ENCODE measurements around the gene CLDN7.
A peak's percentile ranks its signal among the peaks of the same experiment; 100 is the strongest.

The CLDN7 gene

DNA sequence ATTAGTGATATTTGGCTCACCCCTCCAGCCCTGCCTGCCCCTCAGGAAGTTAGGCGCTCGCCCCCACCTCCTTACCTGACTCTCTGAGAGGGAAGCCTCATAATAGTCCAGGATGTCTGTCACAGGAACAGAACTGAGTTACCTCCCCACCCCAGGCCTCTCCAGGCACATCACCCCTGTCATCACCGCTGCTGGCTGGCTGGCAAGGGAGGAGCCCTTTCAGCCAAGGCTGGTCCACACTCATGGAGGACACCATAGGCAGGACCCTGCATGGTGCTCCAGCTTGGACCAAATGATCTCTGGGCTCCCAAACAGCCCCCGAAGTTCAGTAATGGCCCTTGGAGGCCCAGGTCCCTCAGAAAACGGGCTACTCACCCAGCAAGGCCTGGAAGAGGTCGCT, 44.1 kb downstream of the CLDN7 start:
- DNase-seq: no peak

DNA sequence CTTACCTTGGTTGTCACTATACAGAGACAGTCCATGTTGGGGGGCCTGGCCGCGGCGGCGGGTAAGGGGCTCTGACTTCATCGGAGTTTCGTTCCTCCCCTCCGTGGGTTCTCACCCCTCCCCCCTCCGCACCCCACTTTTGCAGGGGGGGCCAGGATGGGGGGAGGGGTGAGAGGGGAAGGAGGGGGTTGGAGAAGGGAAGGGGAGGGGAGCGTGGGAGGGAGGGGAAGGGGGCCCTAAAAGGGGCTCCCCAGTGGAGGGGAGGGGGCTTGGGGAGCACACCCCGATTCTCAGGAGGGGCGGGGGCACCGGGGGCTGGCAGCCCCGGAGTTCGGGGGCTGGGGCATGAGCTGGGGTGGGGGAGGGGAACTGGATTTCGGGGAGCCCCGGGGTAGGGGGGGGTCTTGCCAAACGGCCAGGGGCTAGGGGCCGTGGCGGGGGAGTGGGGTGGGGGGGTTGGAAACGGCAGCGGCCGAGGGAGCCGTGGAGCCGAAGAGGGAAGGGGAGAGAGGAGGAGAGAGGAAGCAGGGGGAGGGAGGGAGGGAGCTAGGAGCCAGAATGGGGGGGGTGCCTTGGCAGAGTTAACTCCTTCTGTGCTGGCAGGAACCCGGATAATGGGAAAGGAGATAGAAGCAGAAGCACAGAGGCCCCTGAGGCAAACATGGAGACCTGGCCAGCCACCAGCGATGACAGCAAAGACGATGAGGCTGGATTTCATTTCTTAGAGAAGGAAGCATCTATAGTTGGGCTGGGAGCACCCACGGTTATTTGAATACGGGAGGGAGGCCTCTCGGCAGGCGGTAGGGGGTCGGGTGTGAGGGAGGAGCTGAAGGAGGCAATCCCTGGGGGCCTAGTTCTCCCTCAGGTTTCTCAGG, 44.9 kb downstream of the CLDN7 start:
- peak; percentile 60 for DNase-seq

DNA sequence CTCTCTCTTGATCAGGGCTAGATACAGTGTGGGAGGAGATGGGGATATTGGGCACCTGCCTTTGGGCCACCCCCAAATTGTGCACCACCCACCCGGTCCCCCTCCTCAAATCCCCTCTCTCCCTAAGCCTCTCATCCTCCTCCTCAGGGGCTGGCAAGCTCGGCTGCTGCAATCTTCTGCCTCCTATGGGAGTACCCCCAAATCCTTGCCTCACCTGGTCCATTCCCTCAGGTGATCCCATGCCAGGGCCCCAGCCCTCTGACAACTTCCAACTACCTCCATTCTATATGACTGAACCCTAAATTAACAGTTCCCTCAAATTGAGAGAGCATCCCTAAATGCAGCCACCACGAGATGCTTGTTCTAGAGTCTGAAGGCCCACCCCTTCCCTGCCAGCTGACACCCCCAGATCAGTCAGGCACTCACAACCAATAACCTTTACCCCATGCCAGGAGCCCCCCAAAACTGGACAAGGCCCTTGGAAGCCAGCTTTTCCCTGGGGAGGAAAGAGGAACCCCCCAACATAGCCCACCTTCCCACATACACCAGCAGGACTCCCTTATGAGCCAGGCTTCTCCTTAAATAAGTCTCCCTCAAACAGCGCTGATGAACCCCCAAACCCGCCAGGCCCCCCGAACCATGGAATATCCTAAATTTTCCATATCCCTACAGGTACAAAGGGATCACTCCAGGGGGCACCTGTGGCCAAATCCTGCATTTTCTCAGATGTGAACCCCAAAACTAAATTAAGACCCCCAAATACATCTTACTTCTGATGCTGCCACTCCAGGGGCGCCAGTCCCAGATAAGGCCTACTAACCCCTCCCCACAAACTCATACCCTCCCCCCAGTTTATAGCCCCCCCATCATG, 45.8 kb downstream of the CLDN7 start:
- no peak for DNase-seq

DNA sequence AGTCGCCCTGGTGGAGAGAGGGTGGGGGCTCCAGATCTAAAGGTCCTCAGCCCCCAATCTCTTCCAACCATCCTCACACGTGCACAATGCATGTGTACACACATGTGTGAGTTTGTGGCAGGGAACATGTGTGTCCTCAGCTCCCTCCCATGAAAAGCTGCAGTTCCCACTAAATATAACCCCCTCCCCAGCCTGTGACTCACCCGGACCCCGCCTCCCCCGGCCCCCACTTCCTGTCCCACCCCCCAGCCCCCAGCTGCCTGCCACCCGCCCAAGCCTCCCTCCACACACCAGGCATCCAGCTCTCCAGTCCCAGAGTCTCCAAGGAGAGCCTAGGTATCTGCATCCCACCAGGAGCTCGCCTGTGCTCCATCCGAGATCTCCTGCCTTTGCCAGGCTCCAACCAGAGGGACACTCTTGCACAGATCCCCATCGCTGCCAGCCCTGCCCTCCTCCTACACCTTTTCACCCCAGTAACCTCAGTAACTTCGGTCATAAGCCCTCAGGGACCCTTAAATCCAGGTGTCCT, 46.6 kb downstream of the CLDN7 start:
- DNase-seq: no peak

DNA sequence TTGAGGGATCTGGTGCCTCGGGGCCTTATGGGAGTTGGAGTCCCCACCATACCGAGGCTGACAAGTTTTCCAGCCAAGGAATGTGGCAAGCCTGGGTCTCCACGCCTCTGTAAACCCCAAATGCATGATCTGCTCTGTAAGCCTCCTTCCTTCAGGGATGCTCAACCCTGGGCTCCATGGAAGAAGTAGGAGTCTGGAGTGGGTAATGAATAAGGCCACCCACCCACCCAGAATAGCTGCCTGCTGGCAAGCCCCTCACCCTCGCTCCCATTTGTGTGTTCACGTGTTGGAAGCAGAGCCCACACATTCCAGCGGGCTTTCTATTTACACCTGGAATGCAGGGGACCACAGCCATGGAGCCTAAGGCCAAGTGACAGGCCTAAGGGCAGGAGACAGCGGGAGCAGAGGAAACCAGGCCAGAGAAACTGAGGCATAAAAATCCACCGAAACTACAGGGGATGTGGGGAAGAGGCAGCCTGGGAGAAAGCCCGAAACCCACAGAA, 47.1 kb downstream of the CLDN7 start:
- no peak for DNase-seq

DNA sequence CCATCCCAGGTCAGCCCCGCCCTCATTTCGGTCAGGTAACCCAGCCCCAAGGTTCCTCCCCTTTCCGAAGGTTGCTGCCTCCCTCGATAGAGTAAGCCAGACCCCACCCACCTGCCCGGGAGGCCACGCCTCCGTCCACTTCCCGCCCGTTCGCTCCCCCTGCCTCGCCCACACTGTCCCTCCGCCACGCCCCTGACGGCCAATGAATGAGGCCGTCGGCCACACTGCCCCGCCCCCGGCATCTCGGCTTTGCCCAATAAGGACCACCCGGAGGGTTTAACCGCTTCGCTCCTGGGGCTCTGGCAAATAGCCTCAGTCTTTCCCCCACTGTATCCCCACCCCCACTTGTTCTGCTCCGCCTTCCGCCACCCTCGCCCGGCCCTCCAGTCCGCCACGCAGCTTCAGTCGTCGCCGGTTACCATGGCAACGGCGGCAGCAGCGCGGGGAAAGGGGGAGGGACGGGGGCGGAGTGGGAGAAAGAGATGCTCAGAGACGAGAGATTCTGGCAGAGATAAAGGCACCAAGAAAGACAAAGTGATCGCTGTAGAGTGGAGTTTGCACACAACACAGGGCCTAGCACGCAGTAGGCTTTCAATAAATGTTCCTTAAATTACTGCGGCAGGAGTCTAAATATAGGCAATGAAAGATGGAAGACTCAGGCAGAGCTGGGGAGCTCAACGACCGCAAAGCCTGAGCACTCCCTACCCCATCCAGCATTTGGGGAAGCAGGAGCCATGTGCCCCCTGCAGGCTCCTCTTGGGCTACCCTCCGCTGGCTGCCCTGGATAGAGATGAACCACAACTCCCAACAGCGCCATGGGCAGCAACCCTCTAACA, 47.8 kb downstream of the CLDN7 start:
- DNase-seq: peak; percentile 95

DNA sequence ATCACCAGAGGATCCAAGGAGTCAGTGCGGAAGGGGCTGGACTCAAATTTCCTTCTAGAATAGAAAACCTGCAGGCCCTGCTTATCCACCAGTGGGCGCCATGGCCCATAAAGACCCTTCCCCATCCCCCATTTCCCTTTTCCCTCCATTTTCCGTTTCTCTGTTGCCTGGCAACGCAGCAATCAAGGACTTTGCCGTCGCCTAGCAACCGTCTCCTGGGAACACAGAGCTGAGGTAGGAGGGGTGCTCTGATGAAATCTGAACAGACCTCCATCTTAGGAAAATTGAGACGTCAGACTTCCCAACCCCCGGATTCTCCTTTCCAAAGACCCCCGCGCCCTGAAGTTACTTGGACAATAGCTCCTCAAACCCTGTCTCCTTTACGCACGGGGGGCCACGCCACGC, 48.4 kb downstream of the CLDN7 start:
- peak; percentile 77 for DNase-seq

DNA sequence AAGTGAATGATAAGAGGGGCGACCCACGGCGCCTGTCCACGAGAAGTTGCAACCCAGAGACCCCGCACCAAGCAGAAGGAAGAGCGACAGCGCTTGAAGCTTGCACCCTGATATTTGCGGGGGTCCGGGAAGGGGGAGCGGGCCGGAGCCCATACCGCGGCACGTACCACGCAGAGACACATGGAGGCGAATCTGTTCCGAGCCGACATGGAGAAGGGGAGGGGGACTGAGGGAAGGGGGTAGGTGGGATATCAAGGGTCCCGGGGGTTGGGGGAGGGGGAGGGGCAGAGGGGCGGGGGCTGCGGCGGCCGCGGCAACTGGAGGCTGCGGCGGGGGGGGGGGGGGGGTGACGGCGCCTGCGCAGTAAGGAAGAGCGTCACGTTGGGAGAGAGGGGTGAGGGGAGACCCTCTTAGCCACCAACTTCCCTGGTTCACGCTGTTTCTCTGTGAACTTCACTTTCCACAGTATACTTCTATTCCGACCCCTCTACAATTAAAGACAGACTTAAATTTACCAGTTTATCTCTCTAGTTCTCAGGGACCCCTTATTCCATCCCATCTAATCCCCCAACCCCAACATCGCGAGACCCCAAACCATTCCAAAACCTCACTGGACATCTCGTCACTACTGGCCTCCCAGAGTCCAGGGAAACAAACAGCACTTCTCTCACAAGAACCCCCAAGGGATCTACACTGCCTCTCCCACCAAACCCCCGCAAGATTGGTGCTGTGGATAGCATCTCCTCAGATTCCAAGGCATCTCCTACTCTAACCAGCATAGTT, 50.6 kb downstream of the CLDN7 start:
- no peak for DNase-seq

Measured in 8988T (cell line).